Activated CD4-positive, alpha-beta T cell treated with anti-CD3 and anti-CD28 coated beads, Interleukin-2, amount 50 U/mL, for 48 hours (primary cell): Measurements from ENCODE around the gene TCERG1L.
"Not testable (repeated sequence)": the region's sequence is repeated elsewhere in the genome, so short reads cannot be mapped to it uniquely, and the experiment has no call there.

Experiments used
- DNase-seq, 2 experiments: peaks; one replicate each; pipeline ENCODE4 v3.0.0-alpha.2; 2020

Gene TCERG1L

DNA sequence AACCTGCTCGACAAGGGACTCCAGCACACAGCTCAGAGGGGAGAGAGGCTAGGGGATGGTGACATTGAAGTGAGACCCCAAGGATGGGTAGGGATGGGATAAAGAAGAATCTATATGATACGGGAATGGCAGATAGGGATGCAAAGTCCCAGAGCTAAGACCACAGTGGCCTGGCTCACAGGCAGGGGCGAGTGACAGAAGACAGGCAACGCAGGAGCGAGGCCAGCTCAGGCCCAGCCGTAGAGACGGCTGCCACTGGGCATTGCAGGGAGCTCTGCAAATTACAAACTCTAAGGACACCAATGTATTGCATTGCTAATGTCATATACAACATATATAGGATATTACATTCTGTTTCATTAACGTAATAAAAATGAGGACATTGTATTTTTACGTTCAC, 131.4 kb downstream of the TCERG1L start:
- no peak for DNase-seq

- DNase-seq: no peak
These were observed 132.2 kb downstream of the TCERG1L start for GRCh38 chr10:131179361-131179760.

GRCh38 chr10:131178521-131179331, 132.8 kb downstream of the TCERG1L start:
- no peak for DNase-seq

GRCh38 chr10:131177431-131178327, 133.8 kb downstream of the TCERG1L start:
- DNase-seq: no peak

DNA sequence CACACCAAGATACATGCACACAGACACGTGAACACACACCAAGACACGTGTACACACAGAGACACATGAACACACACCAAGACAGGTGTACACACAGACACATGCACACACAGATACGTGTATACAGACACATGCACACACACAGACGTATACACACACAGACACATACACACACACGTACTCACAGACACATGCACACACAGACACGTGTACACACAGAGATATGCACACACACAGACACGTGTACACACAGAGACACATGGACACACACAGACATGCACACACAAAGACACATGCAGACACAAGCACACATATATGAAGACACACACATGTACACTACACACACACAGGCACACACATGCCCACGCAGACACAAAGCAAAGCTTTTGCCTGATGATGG, 134.6 kb downstream of the TCERG1L start:
- no peak for DNase-seq

DNA sequence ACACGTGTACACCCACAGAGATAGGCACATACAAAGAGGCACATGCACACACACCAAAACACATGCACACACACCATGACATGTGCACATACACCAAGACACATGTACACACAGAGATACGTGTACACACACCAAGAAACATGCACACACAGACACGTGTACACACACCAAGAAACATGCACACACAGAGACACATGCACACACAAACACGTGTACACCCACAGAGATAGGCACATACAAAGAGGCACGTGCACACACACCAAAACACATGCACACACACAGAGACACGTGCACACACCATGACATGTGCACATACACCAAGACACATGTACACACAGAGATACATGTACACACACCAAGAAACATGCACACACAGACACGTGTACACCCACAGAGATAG, 135.2 kb downstream of the TCERG1L start:
- DNase-seq: not testable (repeated sequence)

DNA sequence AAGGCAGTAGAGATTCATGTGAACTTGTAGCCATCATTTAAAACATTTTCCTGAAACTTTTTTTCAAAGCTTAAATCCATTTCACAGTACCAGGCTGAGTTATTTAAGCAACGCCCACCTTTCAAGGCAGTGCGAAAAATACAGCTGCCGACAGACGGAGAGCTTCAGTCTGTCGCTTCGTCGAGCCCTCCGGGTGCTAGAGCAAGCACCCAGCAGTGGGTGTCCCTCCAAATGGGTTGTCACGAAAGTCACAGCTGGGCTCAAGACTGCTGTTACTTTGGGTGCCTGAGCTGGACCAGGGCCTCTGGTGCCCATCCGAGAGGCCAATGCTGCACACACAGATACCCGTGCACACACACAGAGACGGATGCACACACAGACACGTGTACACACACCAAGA, 135.6 kb downstream of the TCERG1L start:
- no peak for DNase-seq

GRCh38 chr10:131174651-131175540, 136.6 kb downstream of the TCERG1L start:
- DNase-seq: no peak

DNA sequence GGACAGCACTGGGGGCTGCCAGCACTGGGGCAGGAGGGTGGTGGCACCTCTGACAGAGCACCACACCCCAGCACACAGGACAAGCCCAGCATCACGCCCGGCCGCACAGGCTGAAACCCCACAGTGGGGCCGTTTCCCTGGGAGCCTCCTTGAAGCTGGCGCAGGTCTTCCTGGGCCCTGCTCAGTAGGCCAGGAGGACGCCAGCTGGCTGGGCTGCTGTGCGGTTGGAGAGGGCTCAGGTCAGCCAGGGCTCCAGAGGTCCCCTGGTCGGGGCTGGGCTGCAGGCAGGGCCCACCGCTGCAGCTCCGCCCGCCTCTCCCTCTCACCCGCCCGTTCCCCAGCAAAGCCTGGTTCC, 137.3 kb downstream of the TCERG1L start:
- no peak for DNase-seq

DNA sequence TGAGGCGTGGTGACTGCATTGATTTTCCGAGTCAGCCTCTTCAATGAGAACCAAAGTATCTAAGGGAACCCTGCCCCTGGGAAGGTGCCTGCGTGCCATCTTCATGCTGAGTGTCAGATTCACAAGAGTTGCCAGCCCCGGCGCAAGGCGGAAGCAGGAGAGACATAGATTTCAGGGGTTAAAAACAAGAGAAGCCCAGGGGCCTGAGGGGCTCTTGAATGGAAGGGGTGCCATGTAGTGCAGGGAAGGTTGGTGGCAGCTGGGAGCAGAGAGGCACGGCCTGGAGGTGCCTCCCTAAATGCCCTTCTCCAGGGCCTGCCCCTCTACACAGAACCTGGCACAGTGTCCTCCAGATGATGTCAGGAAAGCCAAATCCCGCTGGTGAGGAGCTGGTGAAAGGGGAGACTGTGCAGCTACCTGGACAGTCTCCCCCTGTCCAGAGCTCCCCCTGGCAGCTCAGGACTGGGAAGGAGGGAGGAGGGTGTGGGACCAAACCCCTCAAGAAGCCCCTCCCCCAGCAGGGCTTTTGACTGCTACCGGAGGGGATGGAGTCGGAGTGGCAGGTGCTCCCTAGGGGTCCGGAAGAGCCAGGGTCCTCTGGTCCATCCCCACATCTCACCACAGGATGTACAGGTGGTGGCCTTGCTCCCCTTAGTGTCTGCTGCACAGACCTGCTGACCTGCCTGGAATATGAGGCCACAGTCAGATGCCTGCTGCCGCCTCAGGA, 137.9 kb downstream of the TCERG1L start:
- no peak for DNase-seq

- no peak for DNase-seq
These were observed 139.1 kb downstream of the TCERG1L start for GRCh38 chr10:131172433-131172832.

- DNase-seq: no peak
These were observed 142.4 kb downstream of the TCERG1L start for GRCh38 chr10:131169146-131169545.

DNA sequence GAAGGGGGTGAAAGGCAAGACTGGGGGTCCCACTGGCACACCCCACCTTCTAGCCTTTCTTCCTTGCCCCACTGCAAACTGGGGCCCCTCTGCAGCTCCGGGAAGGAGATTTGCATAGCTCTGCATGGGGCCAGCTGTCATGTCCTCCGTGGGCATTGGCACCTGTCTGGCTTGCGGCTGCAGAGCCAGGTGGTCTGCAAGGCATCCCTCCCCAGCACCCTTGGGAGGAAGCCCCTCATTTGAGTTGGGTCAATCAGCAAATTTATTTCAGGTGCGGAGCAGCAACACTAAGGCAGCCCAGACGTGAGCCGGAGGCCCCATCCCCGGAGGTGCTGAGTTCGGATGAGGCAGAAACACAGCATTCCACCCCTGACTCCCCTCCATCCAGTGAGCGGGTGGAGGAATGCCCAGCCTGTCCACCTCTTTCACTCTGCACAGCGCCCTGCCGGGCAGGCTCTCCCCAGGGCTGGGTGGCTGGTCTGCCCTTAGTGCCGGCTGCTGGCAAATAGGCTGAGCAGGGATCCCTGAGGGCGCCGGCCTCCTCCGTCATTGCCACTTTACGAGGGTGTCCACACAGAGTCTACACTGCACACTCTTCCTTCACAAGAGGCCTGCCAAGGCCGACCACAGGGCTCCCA, 143.2 kb downstream of the TCERG1L start:
- no peak for DNase-seq

GRCh38 chr10:131167036-131167860, 144.3 kb downstream of the TCERG1L start:
- DNase-seq: no peak

- DNase-seq: no peak
These were observed 145.0 kb downstream of the TCERG1L start for GRCh38 chr10:131166486-131166885.

- no peak for DNase-seq
These were observed 146.4 kb downstream of the TCERG1L start for GRCh38 chr10:131165092-131165491.

- DNase-seq: no peak
These were observed 148.4 kb downstream of the TCERG1L start for GRCh38 chr10:131162866-131163843.

DNA sequence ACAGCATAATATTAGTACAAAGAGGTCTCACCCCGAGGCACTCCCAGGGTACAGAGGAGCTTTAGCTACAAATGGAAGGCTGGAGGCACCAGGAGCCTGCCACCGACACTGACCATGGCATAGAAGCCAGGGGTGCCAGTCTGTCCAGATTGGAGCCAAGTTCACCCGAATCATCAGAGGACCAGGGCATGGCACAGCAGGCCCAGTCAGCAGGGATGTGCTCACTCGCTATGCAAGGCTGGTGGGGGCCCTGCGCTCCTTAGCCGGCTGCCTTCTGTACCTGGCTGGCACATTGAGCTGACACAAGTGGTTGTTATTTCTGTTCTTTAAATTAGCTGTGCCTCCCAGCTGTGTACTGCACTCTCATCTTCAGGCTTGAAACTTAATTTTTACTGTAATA, 149.3 kb downstream of the TCERG1L start:
- DNase-seq: no peak

DNA sequence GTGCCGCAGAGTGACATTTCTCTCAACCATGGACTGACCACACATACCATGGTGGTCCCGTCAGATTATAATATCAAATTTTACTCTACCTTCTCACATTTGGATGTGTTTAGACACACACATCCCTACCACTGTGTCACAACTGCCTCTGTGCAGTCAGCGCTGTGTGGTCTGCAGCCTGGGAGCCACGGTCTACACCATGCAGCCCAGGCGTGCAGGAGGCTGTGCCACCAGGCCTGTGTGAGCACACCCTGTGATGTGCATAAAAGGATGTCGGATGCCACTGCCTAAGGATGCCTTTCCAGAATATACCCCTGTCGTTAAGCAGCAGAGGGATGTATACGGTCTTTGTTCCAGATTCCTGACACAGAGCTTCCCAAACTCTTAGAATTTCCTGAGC, 150.4 kb downstream of the TCERG1L start:
- no peak for DNase-seq
